22Rv1 (cell line): ENCODE results near the gene FAM167B.

Experiments used
- H3K27ac ChIP-seq: fragments of 450-650 bp; 2 replicates; pipeline ENCODE4 v1.5.1; 2017
- CTCF ChIP-seq: fragments of 450-650 bp; IDR thresholded peaks from 2 replicates; pipeline ENCODE4 v1.5.1; 2017; ENCODE audit warnings: mild to moderate bottlenecking
- ZFX ChIP-seq: fragments of 450-650 bp; IDR thresholded peaks from 2 replicates; pipeline ENCODE4 v1.6.1; 2017; ENCODE audit warnings: antibody characterized with exemption, borderline replicate concordance

The FAM167B gene

DNA sequence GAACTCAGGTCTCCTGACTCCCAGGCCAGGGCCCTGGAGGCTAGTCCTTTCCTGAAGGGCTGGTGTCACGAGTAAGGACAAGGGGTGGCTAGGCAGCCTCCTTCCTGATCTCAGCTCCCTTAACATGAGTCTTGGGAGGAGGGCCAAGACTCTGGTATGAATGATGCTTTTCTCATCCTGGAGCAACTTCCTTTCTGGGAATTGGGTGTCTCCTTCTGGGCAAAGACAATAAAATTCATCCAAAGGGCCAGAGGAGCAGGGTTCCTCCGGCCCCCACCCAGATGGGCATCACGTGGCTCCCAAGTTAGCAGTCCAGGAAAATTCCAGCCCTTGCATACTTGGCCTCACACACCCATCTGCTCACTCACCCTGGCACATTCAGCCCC is at the start of gene FAM167B:
TSS of gene FAM167B (plus strand) at position 335 of the 386 bp plus-strand sequence. CDS start 200 bp downstream, outside the sequence.
- H3K27ac ChIP-seq = no peak within 1 kb of the TSS
- TF ChIP-seq CTCF = no peak
- no peak for TF ChIP-seq ZFX

- peak overlapping the region; percentile 80 for H3K27ac ChIP-seq
- TF ChIP-seq ZFX (no peak), CTCF (no peak)
Measured at GRCh38 chr1:32197837-32198236, 49.2 kb upstream of the FAM167B start.

GRCh38 chr1:32198237-32199042 is 48.6 kb upstream of the FAM167B start:
- H3K27ac ChIP-seq = peak overlapping the region; percentile 80
- TF ChIP-seq CTCF (no peak), ZFX (no peak)

DNA sequence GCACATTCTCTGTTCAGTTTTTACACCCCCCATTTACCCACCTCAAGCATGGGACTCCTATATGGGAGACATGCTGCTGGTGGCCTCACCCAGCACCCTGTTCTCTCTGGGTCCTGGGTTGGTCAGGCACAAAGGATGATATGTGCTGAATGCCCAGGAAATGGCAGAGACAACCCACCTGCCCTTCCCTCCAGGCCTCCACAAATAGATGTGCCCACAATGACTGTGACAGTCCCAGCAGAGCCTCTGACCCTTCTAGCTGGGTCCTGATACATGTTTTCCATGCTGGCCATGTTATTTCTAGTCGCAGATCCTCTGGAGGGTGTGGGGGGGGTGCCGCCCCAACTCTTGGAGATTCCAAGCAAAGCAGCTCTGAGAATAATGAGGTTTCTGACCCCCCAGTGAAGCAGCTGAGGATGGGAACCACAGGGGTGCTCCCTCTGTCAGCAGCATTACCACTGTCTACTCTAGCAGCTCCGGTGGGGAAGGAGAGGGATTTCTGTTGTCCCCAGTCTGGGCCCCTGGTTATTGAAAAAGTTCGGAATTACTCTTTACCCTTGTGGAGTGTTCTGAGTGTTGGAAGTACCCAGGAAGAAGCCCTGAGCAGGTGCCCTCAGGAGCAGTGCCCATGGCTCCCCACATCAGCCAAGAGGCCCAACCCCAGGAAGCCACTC is 47.8 kb upstream of the FAM167B start:
- TF ChIP-seq ZFX = no peak
- peak overlapping the region; percentile 80 for H3K27ac ChIP-seq

- H3K27ac ChIP-seq = peak overlapping the region; percentile 80
- no peak for TF ChIP-seq CTCF
- TF ChIP-seq ZFX = no peak
Measured at GRCh38 chr1:32199717-32200072, 47.3 kb upstream of the FAM167B start.

DNA sequence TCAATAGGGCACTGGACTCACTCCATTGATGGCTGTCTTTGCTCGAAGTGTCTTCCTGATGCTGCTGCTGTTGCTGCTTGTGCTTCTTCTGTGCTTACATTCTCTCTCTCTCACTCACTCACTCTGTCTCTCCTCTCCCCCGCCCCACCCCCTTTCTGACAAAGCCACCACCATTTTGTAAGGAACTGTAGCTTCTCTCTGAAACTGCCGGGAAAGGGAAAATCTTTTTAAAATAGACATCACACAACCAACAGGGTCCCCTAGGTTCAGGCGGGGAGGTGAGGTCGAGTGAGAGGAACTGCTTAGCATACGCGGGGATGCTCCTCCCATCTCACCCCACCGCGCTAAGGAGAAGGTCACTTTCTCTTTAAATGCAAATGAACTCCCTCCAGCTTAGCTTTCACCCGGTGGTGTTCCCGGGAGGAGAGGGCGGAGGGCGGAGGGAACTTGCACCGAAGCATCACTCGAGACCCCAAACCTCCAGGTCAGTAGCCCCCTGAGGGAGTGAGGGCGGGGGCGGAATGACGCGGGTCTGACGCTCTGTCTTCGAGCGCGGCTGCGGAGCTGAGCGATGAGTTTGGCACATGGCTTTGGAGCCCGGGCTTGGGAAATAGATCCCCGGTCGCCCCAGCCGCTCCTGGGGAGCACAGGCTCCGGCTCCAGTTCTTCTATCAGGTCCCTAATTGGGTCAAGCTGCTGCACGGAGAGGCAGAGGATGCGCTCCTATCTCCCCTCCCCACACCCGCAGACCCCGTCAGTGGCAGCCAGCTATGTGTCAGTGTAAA is 46.6 kb upstream of the FAM167B start, which contains the start of gene CCDC28B:
TSS of gene CCDC28B (plus strand) at position 370 of the 785 bp plus-strand sequence. CDS start 1,341 bp downstream, outside the sequence.
- H3K27ac ChIP-seq = peak within 1 kb of the TSS; percentile 80
- TF ChIP-seq ZFX (no peak), CTCF (no peak)

DNA sequence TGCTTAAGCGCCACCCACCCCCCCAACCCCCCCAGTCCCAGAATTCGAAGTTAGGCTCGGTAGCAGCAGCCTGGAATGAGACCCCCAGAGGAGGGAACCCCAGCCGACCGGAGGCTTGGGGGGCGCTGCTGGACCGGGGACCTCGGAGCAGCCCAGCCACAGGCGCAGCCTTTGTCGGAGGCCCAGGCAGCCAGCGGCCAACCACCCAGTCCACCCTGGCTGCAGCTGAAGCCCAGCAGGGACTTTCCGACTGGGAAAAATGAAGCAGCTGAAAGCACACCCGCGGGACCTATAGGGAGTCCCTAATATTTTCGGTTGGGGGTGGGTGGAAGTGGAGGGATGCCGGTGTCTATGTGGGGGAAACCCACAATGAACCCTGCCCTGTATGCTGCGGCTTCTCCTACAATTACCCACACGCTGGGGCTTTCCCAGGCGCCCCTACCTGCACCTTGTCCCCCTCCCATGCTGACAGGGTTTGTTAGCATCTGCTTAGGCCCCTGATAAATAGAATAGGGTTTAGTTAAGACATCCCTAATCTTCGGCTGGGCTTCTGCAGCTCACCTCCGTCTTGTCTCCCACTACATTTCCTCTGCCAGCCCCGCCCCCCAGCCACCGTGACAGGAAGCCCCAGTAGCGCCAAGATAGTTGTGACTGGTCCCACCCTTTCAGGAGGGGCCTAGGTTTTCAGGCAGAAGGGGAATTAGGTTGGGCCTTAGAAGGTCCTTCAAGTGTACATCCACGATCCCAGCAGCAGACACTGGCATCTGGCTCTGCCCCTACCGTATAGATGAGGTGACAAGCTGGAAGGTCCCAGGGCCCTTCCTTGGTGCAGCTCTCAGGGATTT is 45.8 kb upstream of the FAM167B start:
- no peak for TF ChIP-seq CTCF
- TF ChIP-seq ZFX = no peak
- H3K27ac ChIP-seq = peak overlapping the region; percentile 80
